HepG2 (cell line): Measurements from ENCODE around the gene PLSCR2. TPM values are rescaled to one million over a fixed set of nuclear protein-coding genes. Genes with fewer than 3 reads are reported as not detected.

Source experiments
- ATAC-seq: fragments of 200-7000 bp; cut with Tn5 transposase; 3 replicates; pipeline ENCODE4 v1.9.1; 2020; ENCODE audit warnings: mild to moderate bottlenecking, moderate library complexity
- BruUV-seq: library from RNA; stranded (reverse); fragments of 400-500 nt; replicated peaks from 2 replicates; lab custom pipeline; 2021; lab: Mats Ljungman, UMichigan
- CTCF ChIA-PET: fragments of 300-600 bp; formaldehyde crosslinking; extraction: SDS; loops from one replicate; lab custom pipeline; 2021; ENCODE audit warnings: low total read pairs, inconsistent platforms, low intra/inter-chr PET ratio; lab: Yijun Ruan, JAX
- POLR2A ChIA-PET: fragments of 350-600 bp; sonication (Branson Sonifier 250); formaldehyde crosslinking; loops from one replicate; lab custom pipeline; 2020; ENCODE audit warnings: antibody characterized with exemption, inconsistent platforms; lab: Yijun Ruan, JAX
- DNase-seq: peaks from one replicate; pipeline ENCODE4 v3.0.0-alpha.2; 2015; ENCODE audit warnings: low spot score
- FAIRE-seq: peaks from 3 replicates; lab custom pipeline; 2011; peaks lifted over from hg19 to GRCh38; lab: Jason Lieb, UNC
- H2AFZ ChIP-seq: one replicate; pipeline ENCODE4 v1.6.1; 2011; ENCODE audit warnings: low read length, inconsistent platforms
- H3K27ac ChIP-seq: fragments of 300-600 bp; 3 replicates; pipeline ENCODE4 v1.8.0; 2011; ENCODE audit warnings: mixed run types, mild to moderate bottlenecking, mixed read lengths, low read length, inconsistent platforms; ENCODE audit not compliant: insufficient read depth; ENCODE audit errors: extremely low read length
- H3K27me3 ChIP-seq, 2 experiments: fragments of 200-600 bp in 1 of 2; 2 replicates in 1 of 2; 3 replicates in 1 of 2; pipeline versions ENCODE4 v1.6.0 to v1.8.0; 2011; ENCODE audit warnings: low read length in 2 of 2, mild to moderate bottlenecking in 2 of 2, moderate library complexity in 2 of 2, inconsistent platforms in 1 of 2; ENCODE audit not compliant: insufficient read depth in 2 of 2, control insufficient read depth in 1 of 2
- H3K36me3 ChIP-seq, 2 experiments: fragments of 200-600 bp in 1 of 2; replicated peaks in 1 of 2; 2 replicates in 1 of 2; 3 replicates in 1 of 2; pipeline versions ENCODE4 v1.5.1 to v1.8.0; 2011; ENCODE audit warnings: low read length in 2 of 2, inconsistent platforms in 1 of 2; ENCODE audit not compliant: insufficient read depth in 2 of 2, control insufficient read depth in 1 of 2
- H3K4me1 ChIP-seq: 2 replicates; pipeline ENCODE4 v1.5.1; 2012; ENCODE audit warnings: low read length, inconsistent platforms; ENCODE audit not compliant: insufficient read depth
- H3K4me2 ChIP-seq: 2 replicates; pipeline ENCODE4 v1.6.0; 2011; ENCODE audit warnings: low read depth, low read length, inconsistent platforms
- H3K4me3 ChIP-seq, 3 experiments: fragments of 200-600 bp in 1 of 3; sonication (generic), shearing (Covaris generic) in 1 of 3; replicated peaks in 1 of 3; 2 replicates each; pipeline ENCODE4 v1.5.1; 2011 to 2016; ENCODE audit warnings: low read length in 3 of 3, inconsistent platforms in 2 of 3, low read depth in 2 of 3, mild to moderate bottlenecking in 2 of 3, control low read depth in 1 of 3, mixed read lengths in 1 of 3; ENCODE audit not compliant: insufficient read depth in 1 of 3
- H3K79me2 ChIP-seq: one replicate; pipeline ENCODE4 v1.6.1; 2011; ENCODE audit warnings: low read length, inconsistent platforms; ENCODE audit not compliant: insufficient read depth
- H3K9ac ChIP-seq: 2 replicates; pipeline ENCODE4 v1.6.0; 2011; ENCODE audit warnings: mild to moderate bottlenecking, low read depth, low read length, inconsistent platforms; ENCODE audit not compliant: insufficient read depth
- H3K9me3 ChIP-seq: 2 replicates; pipeline ENCODE4 v1.5.1; 2012; ENCODE audit warnings: mild to moderate bottlenecking, low read length
- H4K20me1 ChIP-seq: 2 replicates; pipeline ENCODE4 v1.6.0; 2011; ENCODE audit warnings: inconsistent platforms, mild to moderate bottlenecking, low read length, moderate library complexity; ENCODE audit not compliant: insufficient read depth
- ATAD3A ChIP-seq: sonication (generic); formaldehyde crosslinking; IDR thresholded peaks from 2 replicates; pipeline ENCODE4 v1.4.0; 2020; ENCODE audit warnings: missing genetic modification reagents
- CBX2 ChIP-seq, 2 experiments: fragments of 200-600 bp in 1 of 2; sonication (generic); formaldehyde crosslinking in 1 of 2; IDR thresholded peaks; 2 replicates each; pipeline versions ENCODE4 v1.7.0 to v1.8.1; 2018 to 2022; ENCODE audit warnings: low read depth in 2 of 2, low read length in 1 of 2, mild to moderate bottlenecking in 1 of 2, missing genetic modification reagents in 1 of 2
- HDAC1 ChIP-seq: sonication (generic); formaldehyde crosslinking; IDR thresholded peaks from 2 replicates; pipeline ENCODE4 v1.5.1; 2020; ENCODE audit warnings: mild to moderate bottlenecking, missing genetic modification reagents
- JUN ChIP-seq: sonication (generic); formaldehyde crosslinking; IDR thresholded peaks from 2 replicates; pipeline ENCODE4 v1.4.0; 2020; ENCODE audit warnings: mild to moderate bottlenecking, missing genetic modification reagents
- MED8 ChIP-seq: sonication (generic); formaldehyde crosslinking; IDR thresholded peaks from 2 replicates; pipeline ENCODE4 v1.8.1; 2023; ENCODE audit warnings: mild to moderate bottlenecking, missing genetic modification reagents; ENCODE audit not compliant: insufficient replicate concordance
- NR2F2 ChIP-seq: IDR thresholded peaks from 2 replicates; pipeline ENCODE4 v1.6.1; 2012; ENCODE audit warnings: low read depth, inconsistent platforms, borderline replicate concordance
- NRL ChIP-seq: sonication (generic); formaldehyde crosslinking; IDR thresholded peaks from 2 replicates; pipeline ENCODE4 v1.5.0; 2020; ENCODE audit warnings: missing genetic modification reagents, mild to moderate bottlenecking, moderate library complexity, borderline replicate concordance
- PHF8 ChIP-seq: sonication (generic); formaldehyde crosslinking; IDR thresholded peaks from 2 replicates; pipeline ENCODE4 v1.5.0; 2020; ENCODE audit warnings: missing genetic modification reagents
- SCMH1 ChIP-seq: sonication (generic); formaldehyde crosslinking; IDR thresholded peaks from 2 replicates; pipeline ENCODE4 v1.9.0; 2021; ENCODE audit warnings: missing genetic modification reagents, mild to moderate bottlenecking, borderline replicate concordance
- SOX5 ChIP-seq: IDR thresholded peaks from 2 replicates; pipeline ENCODE4 v1.6.1; 2016; ENCODE audit warnings: borderline replicate concordance
- SRY ChIP-seq: sonication (generic); formaldehyde crosslinking; IDR thresholded peaks from 2 replicates; pipeline ENCODE4 v1.8.0; 2022; ENCODE audit warnings: mild to moderate bottlenecking, missing genetic modification reagents
- ZBTB38 ChIP-seq: sonication (generic); formaldehyde crosslinking; IDR thresholded peaks from 2 replicates; pipeline ENCODE4 v1.5.1; 2020; ENCODE audit warnings: mild to moderate bottlenecking, missing genetic modification reagents
- ZKSCAN8 ChIP-seq: IDR thresholded peaks from 2 replicates; pipeline ENCODE4 v1.6.1; 2016; ENCODE audit warnings: borderline replicate concordance, missing genetic modification reagents, missing compliant biosample characterization
- ZNF256 ChIP-seq: sonication (generic); formaldehyde crosslinking; conservative IDR thresholded peaks from 2 replicates; pipeline ENCODE4 v1.4.0; 2020; ENCODE audit warnings: missing genetic modification reagents
- ZNF33A ChIP-seq: sonication (generic); formaldehyde crosslinking; IDR thresholded peaks from 2 replicates; pipeline ENCODE4 v1.5.1; 2020; ENCODE audit warnings: missing genetic modification reagents, mild to moderate bottlenecking, moderate library complexity, borderline replicate concordance
- ZNF367 ChIP-seq: sonication (generic); formaldehyde crosslinking; IDR thresholded peaks from 2 replicates; pipeline ENCODE4 v1.4.0; 2020; ENCODE audit warnings: missing genetic modification reagents, borderline replicate concordance
- WGBS: methylation state at CpG from one replicate; pipeline ENCODE4 v1.1.6; 2017; ENCODE audit warnings: low lambda C conversion rate; 5-methylcytosine and 5-hydroxymethylcytosine counted together
- in situ Hi-C: cut with HindIII; loops from 2 replicates; pipeline ENCODE4 v1.10.0; 2017; ENCODE audit warnings: low pct_unique_long_range_greater_than_20kb; ENCODE audit not compliant: extremely low pct_ligation_motif_present
- intact Hi-C: fragments of 100-400 bp; cut with micrococcal nuclease; formaldehyde crosslinking; loops from one replicate; pipeline ENCODE4 v1.10.0; 2022; ENCODE audit not compliant: unreplicated experiment
- polyA plus RNA-seq, 8 experiments: library from polyadenylated mRNA; depleted of rRNA in 3 of 8; stranded (reverse) in 7 of 8; unstranded in 1 of 8; fragments of >200 nt; fragmentation: Illumina TruSeq in 4 of 8; extraction: Trizol in 4 of 8; gene quantifications; 2 replicates each; pipeline versions ENCODE4 v1.2.1 to v1.2.3, GENCODE V29; 2011 to 2016; ENCODE audit warnings: low read depth in 4 of 8, missing spikeins in 1 of 8, mixed read lengths in 1 of 8; ENCODE audit not compliant: insufficient read depth in 1 of 8
- total RNA-seq, 5 experiments: library from RNA; depleted of rRNA; stranded (reverse); fragments of >200 nt; fragmentation: Illumina TruSeq; extraction: Trizol; gene quantifications; 2 replicates each; pipeline ENCODE4 v1.2.3, GENCODE V29; 2016; ENCODE audit warnings: low read depth in 1 of 5
- TF ChIP-seq, protein P1 (sequence below): sonication (generic); formaldehyde crosslinking; IDR thresholded peaks from 2 replicates; pipeline ENCODE4 v1.8.0; 2022; ENCODE audit warnings: mild to moderate bottlenecking, missing genetic modification reagents, borderline replicate concordance
- TF ChIP-seq, protein P2 (sequence below): IDR thresholded peaks from 2 replicates; pipeline ENCODE4 v1.6.1; 2016; ENCODE audit warnings: low read depth, missing genetic modification reagents, missing compliant biosample characterization

Gene PLSCR2
- total and polyA plus RNA-seq, 2 of the 13 experiments (the other 11 are each of a cell fraction or from before 2014, with no cell fraction given): not detected

DNA sequence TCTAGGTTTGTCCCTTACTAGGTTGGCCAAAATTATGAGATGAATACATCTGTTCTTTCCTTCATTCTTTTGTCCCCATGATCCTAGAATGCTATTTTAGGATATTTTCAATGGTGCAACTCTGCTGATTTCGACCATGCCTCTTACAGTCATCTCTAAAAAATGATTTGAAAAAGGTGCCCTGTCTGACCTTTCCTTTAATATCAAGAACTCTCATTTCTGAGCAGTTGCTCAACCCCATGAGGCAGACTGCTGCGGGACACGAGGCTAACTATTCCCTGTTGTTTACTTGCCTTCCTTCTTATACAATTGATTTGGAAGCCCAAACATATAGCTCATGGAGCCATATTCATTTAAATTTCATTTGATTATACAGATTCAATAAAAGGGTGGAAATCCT lies 14.6 kb downstream of the PLSCR2 start:
- no peak for ATAC-seq
- BruUV-seq: no TSS peak
- no peak for DNase-seq
- H3K4me2 ChIP-seq: no peak overlapping the region
- no peak overlapping the region for H3K4me3 ChIP-seq
- intact Hi-C loops (no loop called here), in situ Hi-C loops (no loop called here)
- POLR2A ChIA-PET: no interaction called here
- no peak overlapping the region for H2AFZ ChIP-seq
- H3K9ac ChIP-seq: no peak overlapping the region
- no peaks in the 10 kb centered on the region for H3K27me3 ChIP-seq
- H3K79me2 ChIP-seq: no peaks in the 10 kb centered on the region
- no peak for FAIRE-seq
- no peaks in the 10 kb centered on the region for H3K36me3 ChIP-seq
- no peaks in the 10 kb centered on the region for H3K4me1 ChIP-seq
- 0% methylated on average over 3 of the region's 3 CpGs for WGBS
- no peak overlapping the region for H3K27ac ChIP-seq
- CTCF ChIA-PET: no interaction called here
- no peaks in the 10 kb centered on the region for H3K9me3 ChIP-seq
- TF ChIP-seq ZBTB38 (CRISPR knock-in tag) (no peak), ZKSCAN8 (no peak), PHF8 (CRISPR knock-in tag) (no peak), NR2F2 (no peak), ZNF33A (CRISPR knock-in tag) (no peak), JUN (no peak), ZNF256 (no peak), SCMH1 (CRISPR knock-in tag) (no peak), CBX2 (IDR thresholded peaks at IDR 0.05; ENCODE audit: low read depth, low read length) (no peak), CBX2 (CRISPR knock-in tag; IDR thresholded peaks at IDR 0.05; ENCODE audit: low read depth) (no peak), SOX5 (CRISPR knock-in tag) (no peak), MED8 (CRISPR knock-in tag) (no peak), ZNF367 (no peak), NRL (no peak), ATAD3A (CRISPR knock-in tag) (no peak), HDAC1 (CRISPR knock-in tag) (no peak), SRY (CRISPR knock-in tag) (no peak)
- TF ChIP-seq, protein P1, sequence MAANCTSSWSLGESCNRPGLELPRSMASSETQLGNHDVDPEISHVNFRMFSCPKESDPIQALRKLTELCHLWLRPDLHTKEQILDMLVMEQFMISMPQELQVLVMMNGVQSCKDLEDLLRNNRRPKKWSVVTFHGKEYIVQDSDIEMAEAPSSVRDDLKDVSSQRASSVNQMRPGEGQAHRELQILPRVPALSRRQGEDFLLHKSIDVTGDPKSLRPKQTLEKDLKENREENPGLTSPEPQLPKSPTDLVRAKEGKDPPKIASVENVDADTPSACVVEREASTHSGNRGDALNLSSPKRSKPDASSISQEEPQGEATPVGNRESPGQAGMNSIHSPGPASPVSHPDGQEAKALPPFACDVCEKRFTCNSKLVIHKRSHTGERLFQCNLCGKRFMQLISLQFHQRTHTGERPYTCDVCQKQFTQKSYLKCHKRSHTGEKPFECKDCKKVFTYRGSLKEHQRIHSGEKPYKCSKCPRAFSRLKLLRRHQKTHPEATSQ (CRISPR knock-in tag): no peak
- TF ChIP-seq, protein P2, sequence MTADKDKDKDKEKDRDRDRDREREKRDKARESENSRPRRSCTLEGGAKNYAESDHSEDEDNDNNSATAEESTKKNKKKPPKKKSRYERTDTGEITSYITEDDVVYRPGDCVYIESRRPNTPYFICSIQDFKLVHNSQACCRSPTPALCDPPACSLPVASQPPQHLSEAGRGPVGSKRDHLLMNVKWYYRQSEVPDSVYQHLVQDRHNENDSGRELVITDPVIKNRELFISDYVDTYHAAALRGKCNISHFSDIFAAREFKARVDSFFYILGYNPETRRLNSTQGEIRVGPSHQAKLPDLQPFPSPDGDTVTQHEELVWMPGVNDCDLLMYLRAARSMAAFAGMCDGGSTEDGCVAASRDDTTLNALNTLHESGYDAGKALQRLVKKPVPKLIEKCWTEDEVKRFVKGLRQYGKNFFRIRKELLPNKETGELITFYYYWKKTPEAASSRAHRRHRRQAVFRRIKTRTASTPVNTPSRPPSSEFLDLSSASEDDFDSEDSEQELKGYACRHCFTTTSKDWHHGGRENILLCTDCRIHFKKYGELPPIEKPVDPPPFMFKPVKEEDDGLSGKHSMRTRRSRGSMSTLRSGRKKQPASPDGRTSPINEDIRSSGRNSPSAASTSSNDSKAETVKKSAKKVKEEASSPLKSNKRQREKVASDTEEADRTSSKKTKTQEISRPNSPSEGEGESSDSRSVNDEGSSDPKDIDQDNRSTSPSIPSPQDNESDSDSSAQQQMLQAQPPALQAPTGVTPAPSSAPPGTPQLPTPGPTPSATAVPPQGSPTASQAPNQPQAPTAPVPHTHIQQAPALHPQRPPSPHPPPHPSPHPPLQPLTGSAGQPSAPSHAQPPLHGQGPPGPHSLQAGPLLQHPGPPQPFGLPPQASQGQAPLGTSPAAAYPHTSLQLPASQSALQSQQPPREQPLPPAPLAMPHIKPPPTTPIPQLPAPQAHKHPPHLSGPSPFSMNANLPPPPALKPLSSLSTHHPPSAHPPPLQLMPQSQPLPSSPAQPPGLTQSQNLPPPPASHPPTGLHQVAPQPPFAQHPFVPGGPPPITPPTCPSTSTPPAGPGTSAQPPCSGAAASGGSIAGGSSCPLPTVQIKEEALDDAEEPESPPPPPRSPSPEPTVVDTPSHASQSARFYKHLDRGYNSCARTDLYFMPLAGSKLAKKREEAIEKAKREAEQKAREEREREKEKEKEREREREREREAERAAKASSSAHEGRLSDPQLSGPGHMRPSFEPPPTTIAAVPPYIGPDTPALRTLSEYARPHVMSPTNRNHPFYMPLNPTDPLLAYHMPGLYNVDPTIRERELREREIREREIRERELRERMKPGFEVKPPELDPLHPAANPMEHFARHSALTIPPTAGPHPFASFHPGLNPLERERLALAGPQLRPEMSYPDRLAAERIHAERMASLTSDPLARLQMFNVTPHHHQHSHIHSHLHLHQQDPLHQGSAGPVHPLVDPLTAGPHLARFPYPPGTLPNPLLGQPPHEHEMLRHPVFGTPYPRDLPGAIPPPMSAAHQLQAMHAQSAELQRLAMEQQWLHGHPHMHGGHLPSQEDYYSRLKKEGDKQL (CRISPR knock-in tag): no peak
- no peaks in the 10 kb centered on the region for H4K20me1 ChIP-seq
